GM23338 (cell line): ENCODE measurements around the gene TOR3A. TPM values are rescaled to one million over a fixed set of nuclear protein-coding genes. Genes with fewer than 3 reads are reported as not detected.

Source experiments
- ATAC-seq: fragments of 200-7000 bp; cut with Tn5 transposase; 3 replicates; pipeline ENCODE4 v1.9.1; 2020
- DNase-seq: peaks from one replicate; pipeline ENCODE4 v3.0.0-alpha.2; 2015; ENCODE audit warnings: low spot score
- H2AFZ ChIP-seq: fragments of 200-600 bp; sonication (generic); 2 replicates; pipeline ENCODE4 v1.8.0; 2016; ENCODE audit warnings: antibody characterized with exemption, mild to moderate bottlenecking, moderate library complexity
- H3F3A ChIP-seq: fragments of 200-600 bp; sonication (generic); replicated peaks from 2 replicates; pipeline ENCODE4 v1.8.0; 2017; ENCODE audit warnings: antibody characterized with exemption, mixed run types, low read depth
- H3K27ac ChIP-seq: fragments of 200-600 bp; sonication (generic); 2 replicates; pipeline ENCODE4 v1.6.1; 2016; ENCODE audit warnings: low read depth
- H3K27me3 ChIP-seq: fragments of 200-600 bp; sonication (generic); 2 replicates; pipeline ENCODE4 v1.8.0; 2016; ENCODE audit warnings: mild to moderate bottlenecking, mixed run types, moderate library complexity; ENCODE audit not compliant: insufficient read depth
- H3K36me3 ChIP-seq: fragments of 200-600 bp; sonication (generic); 2 replicates; pipeline ENCODE4 v1.8.0; 2016; ENCODE audit warnings: mild to moderate bottlenecking; ENCODE audit not compliant: insufficient read depth
- H3K4me1 ChIP-seq: fragments of 200-600 bp; sonication (generic); 2 replicates; pipeline ENCODE4 v1.8.0; 2016; ENCODE audit warnings: mild to moderate bottlenecking, moderate library complexity; ENCODE audit not compliant: insufficient read depth
- H3K4me2 ChIP-seq: fragments of 200-600 bp; sonication (generic); 2 replicates; pipeline ENCODE4 v1.7.1; 2017; ENCODE audit warnings: mixed run types
- H3K4me3 ChIP-seq: fragments of 200-600 bp; sonication (generic); 2 replicates; pipeline ENCODE4 v1.6.1; 2016; ENCODE audit warnings: mixed run types
- H3K79me2 ChIP-seq: fragments of 200-600 bp; sonication (generic); replicated peaks from 2 replicates; pipeline ENCODE4 v1.8.0; 2017; ENCODE audit warnings: mild to moderate bottlenecking; ENCODE audit not compliant: insufficient read depth
- H3K9me2 ChIP-seq: fragments of 200-600 bp; sonication (generic); 2 replicates; pipeline ENCODE4 v1.8.0; 2017; ENCODE audit not compliant: insufficient read depth
- H4K20me1 ChIP-seq: fragments of 200-600 bp; sonication (generic); replicated peaks from 2 replicates; pipeline ENCODE4 v1.8.0; 2017; ENCODE audit warnings: mild to moderate bottlenecking; ENCODE audit not compliant: insufficient read depth
- H3K27ac Mint-ChIP-seq: 2 replicates; pipeline ENCODE4 v1.8.0; 2020; ENCODE audit warnings: inconsistent platforms, mild to moderate bottlenecking, moderate library complexity, mixed read lengths
- H3K27me3 Mint-ChIP-seq: 3 replicates; pipeline ENCODE4 v1.8.0; 2022; ENCODE audit warnings: low read depth, mild to moderate bottlenecking, moderate library complexity, mixed read lengths, inconsistent platforms; ENCODE audit not compliant: insufficient read depth, poor library complexity
- H3K36me3 Mint-ChIP-seq: 3 replicates; pipeline ENCODE4 v1.8.0; 2021; ENCODE audit warnings: low read depth, mild to moderate bottlenecking, inconsistent platforms, moderate library complexity, mixed read lengths
- H3K4me1 Mint-ChIP-seq: 3 replicates; pipeline ENCODE4 v1.8.0; 2020; ENCODE audit warnings: mild to moderate bottlenecking, inconsistent platforms, mixed read lengths
- H3K4me3 Mint-ChIP-seq: 3 replicates; pipeline ENCODE4 v1.8.0; 2021; ENCODE audit warnings: moderate library complexity, mild to moderate bottlenecking, inconsistent platforms, mixed read lengths
- H3K9me3 Mint-ChIP-seq: 3 replicates; pipeline ENCODE4 v1.8.0; 2020; ENCODE audit warnings: moderate library complexity, mild to moderate bottlenecking, inconsistent platforms, mixed read lengths
- CREB1 ChIP-seq: fragments of 250-450 bp; sonication (Bioruptor Pico); IDR thresholded peaks from 2 replicates; pipeline ENCODE4 v1.5.0; 2020; ENCODE audit warnings: low read depth, mild to moderate bottlenecking, moderate library complexity
- EZH2 ChIP-seq: fragments of 200-600 bp; sonication (generic); IDR thresholded peaks from one replicate; pipeline ENCODE4 v1.8.0; 2017; ENCODE audit warnings: antibody characterized with exemption, mild to moderate bottlenecking, low read depth; ENCODE audit not compliant: unreplicated experiment
- EZH2phosphoT487 ChIP-seq: fragments of 200-600 bp; sonication (generic); IDR thresholded peaks from one replicate; pipeline ENCODE4 v1.8.1; 2018; ENCODE audit warnings: antibody characterized with exemption; ENCODE audit not compliant: unreplicated experiment
- JUNB ChIP-seq: IDR thresholded peaks from one replicate; pipeline ENCODE4 v1.6.1; 2016; ENCODE audit warnings: antibody characterized with exemption; ENCODE audit not compliant: unreplicated experiment
- NANOG ChIP-seq: IDR thresholded peaks from 2 replicates; pipeline ENCODE4 v1.6.1; 2016; ENCODE audit warnings: antibody characterized with exemption, borderline replicate concordance
- POLR2AphosphoS5 ChIP-seq: IDR thresholded peaks from 2 replicates; pipeline ENCODE4 v1.6.1; 2016; ENCODE audit warnings: antibody characterized with exemption, low read depth
- ZNF462 ChIP-seq: fragments of 250-450 bp; sonication (Bioruptor Pico); IDR thresholded peaks from 2 replicates; pipeline ENCODE4 v1.5.0; 2020; ENCODE audit warnings: mild to moderate bottlenecking, moderate library complexity
- polyA plus RNA-seq: library from polyadenylated mRNA; unstranded; fragments of >200 nt; fragmentation: Nextera tagmentation; extraction: Ambion mirVana; gene quantifications from 2 replicates; pipeline ENCODE4 v1.2.1, GENCODE V29; 2016
- total RNA-seq: library from RNA; depleted of rRNA; stranded (reverse); fragments of >200 nt; shearing (Covaris generic); gene quantifications from 2 replicates; pipeline ENCODE4 v1.2.3, GENCODE V29; 2014
- TF ChIP-seq, protein P1 (sequence below): IDR thresholded peaks from 2 replicates; pipeline ENCODE4 v1.6.1; 2016; ENCODE audit warnings: antibody characterized with exemption

The TOR3A gene
- total and polyA plus RNA-seq, 2 experiments from 2014 or later, result 11.2 to 57.6 TPM

DNA sequence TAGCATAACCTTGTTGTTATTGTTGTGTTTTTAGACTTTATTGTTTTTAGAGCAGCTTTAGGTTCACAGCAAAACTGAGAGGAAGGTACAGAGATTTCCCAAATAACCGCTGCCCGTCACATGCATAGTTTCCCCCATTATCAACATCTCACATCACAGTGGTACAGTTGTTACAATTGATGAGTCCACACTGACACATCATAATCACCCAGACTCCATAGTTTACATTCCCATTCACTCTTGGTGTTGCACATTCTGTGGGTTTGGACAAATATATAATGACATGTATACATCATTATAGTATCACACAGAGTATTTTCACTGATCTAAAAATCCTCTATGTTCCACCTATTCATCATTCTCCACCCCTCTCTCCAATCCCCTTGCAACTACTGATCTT lies 25.9 kb upstream of the TOR3A start:
- Histone ChIP-seq H3K27ac (no peak overlapping the region), H2AFZ (no peak overlapping the region), H3K36me3 (no peaks in the 10 kb centered on the region), H3K4me3 (no peak overlapping the region), H4K20me1 (no peaks in the 10 kb centered on the region), H3K4me2 (no peak overlapping the region), H3K79me2 (no peaks in the 10 kb centered on the region), H3K9me2 (no peaks in the 10 kb centered on the region), H3K27me3 (no peaks in the 10 kb centered on the region), H3K4me1 (peaks cover 30% of the 10 kb centered on the region), H3F3A (no peaks in the 10 kb centered on the region)
- Mint-ChIP-seq H3K9me3 (peaks cover 3% of the 10 kb centered on the region; the same call in 1 of the 3 replicates), H3K27ac (no peak overlapping the region), H3K27me3 (no peaks in the 10 kb centered on the region), H3K4me1 (peaks cover 19% of the 10 kb centered on the region), H3K4me3 (no peak overlapping the region), H3K36me3 (peaks cover 37% of the 10 kb centered on the region)
- ATAC-seq (no peak), DNase-seq (no peak)
- TF ChIP-seq JUNB, result no peak
- no peak for TF ChIP-seq EZH2
- TF ChIP-seq POLR2AphosphoS5, result no peak
- TF ChIP-seq ZNF462, result no peak
- no peak for TF ChIP-seq NANOG
- TF ChIP-seq, protein P1, sequence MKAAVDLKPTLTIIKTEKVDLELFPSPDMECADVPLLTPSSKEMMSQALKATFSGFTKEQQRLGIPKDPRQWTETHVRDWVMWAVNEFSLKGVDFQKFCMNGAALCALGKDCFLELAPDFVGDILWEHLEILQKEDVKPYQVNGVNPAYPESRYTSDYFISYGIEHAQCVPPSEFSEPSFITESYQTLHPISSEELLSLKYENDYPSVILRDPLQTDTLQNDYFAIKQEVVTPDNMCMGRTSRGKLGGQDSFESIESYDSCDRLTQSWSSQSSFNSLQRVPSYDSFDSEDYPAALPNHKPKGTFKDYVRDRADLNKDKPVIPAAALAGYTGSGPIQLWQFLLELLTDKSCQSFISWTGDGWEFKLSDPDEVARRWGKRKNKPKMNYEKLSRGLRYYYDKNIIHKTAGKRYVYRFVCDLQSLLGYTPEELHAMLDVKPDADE, result no peak
- no peak for TF ChIP-seq EZH2phosphoT487
- TF ChIP-seq CREB1, result no peak
